Liver (tissue), 3 donors: ENCODE results near the gene ROBO3.

ENCODE experiments used
- CTCF ChIP-seq: fragments of 150-350 bp; IDR thresholded peaks from 2 replicates; pipeline ENCODE4 v1.5.1; 2017; ENCODE audit warnings: improper control_type of control experiment, low read depth, low read length; ENCODE audit not compliant: missing input control
- HNF4A ChIP-seq, 2 donors: conservative IDR thresholded peaks; 2 replicates each; pipeline ENCODE4 v1.6.1; 2016; ENCODE audit warnings: antibody characterized with exemption in 2 of 2, mild to moderate bottlenecking in 2 of 2
- JUND ChIP-seq, 2 donors: IDR thresholded peaks; 2 replicates each; pipeline ENCODE4 v1.6.1; 2016; ENCODE audit warnings: antibody characterized with exemption in 2 of 2
- MAX ChIP-seq: IDR thresholded peaks from 2 replicates; pipeline ENCODE4 v1.6.1; 2016; ENCODE audit warnings: antibody characterized with exemption
- REST ChIP-seq: IDR thresholded peaks from 2 replicates; pipeline ENCODE4 v1.6.1; 2016; ENCODE audit warnings: antibody characterized with exemption, mild to moderate bottlenecking
- SP1 ChIP-seq: IDR thresholded peaks from 2 replicates; pipeline ENCODE4 v1.6.1; 2018; ENCODE audit warnings: antibody characterized with exemption, mild to moderate bottlenecking
- YY1 ChIP-seq: IDR thresholded peaks from 2 replicates; pipeline ENCODE4 v1.6.1; 2016; ENCODE audit warnings: antibody characterized with exemption, mild to moderate bottlenecking
- TF ChIP-seq, protein P1 (sequence below): IDR thresholded peaks from 2 replicates; pipeline ENCODE4 v1.6.1; 2016; ENCODE audit warnings: antibody characterized with exemption
- donor health status: healthy.
- donor health status: healthy.

- TF ChIP-seq CTCF (no peak), REST (no peak), HNF4A (conservative IDR thresholded peaks at IDR 0.05) (no peak), JUND (IDR thresholded peaks at IDR 0.05) (no peak), SP1 (no peak), MAX (no peak), YY1 (no peak)
- TF ChIP-seq, protein P1, sequence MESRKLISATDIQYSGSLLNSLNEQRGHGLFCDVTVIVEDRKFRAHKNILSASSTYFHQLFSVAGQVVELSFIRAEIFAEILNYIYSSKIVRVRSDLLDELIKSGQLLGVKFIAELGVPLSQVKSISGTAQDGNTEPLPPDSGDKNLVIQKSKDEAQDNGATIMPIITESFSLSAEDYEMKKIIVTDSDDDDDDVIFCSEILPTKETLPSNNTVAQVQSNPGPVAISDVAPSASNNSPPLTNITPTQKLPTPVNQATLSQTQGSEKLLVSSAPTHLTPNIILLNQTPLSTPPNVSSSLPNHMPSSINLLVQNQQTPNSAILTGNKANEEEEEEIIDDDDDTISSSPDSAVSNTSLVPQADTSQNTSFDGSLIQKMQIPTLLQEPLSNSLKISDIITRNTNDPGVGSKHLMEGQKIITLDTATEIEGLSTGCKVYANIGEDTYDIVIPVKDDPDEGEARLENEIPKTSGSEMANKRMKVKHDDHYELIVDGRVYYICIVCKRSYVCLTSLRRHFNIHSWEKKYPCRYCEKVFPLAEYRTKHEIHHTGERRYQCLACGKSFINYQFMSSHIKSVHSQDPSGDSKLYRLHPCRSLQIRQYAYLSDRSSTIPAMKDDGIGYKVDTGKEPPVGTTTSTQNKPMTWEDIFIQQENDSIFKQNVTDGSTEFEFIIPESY = no peak
Observed at GRCh38 chr11:124872741-124873140, 7.5 kb downstream of the ROBO3 start.
